ENCODE measurements around the gene PRDM5. TPM values are rescaled to one million over a fixed set of nuclear protein-coding genes. Genes with fewer than 3 reads are reported as not detected.
A peak's percentile ranks its signal among the peaks of the same experiment; 100 is the strongest.

Gene PRDM5
- total RNA-seq, 2 donors from 2014 or later, result 9.2 to 9.3 TPM

- intact Hi-C loops (cut with DNase I), result no loop called here
These were observed 202.1 kb downstream of the PRDM5 start for GRCh38 chr4:120720354-120720934.

GRCh38 chr4:120718979-120719566, 203.5 kb downstream of the PRDM5 start:
- Histone ChIP-seq H3K36me3 (no peaks in the 10 kb centered on the region), H3K9me3 (no peaks in the 10 kb centered on the region), H3K27ac (no peak overlapping the region), H3K27me3 (no peaks in the 10 kb centered on the region), H3K4me3 (no peak overlapping the region), H3K4me1 (no peaks in the 10 kb centered on the region), H3K9ac (ENCODE audit: low read depth in 2 of 2, low read length in 2 of 2) (no peak overlapping the region)
- intact Hi-C loops (cut with DNase I), result loop anchor here (5.0 kb wide), 2 partner anchors 258 to 378 kb away; no protein-coding TSS in a partner anchor
- TF ChIP-seq CTCF (IDR thresholded peaks at IDR 0.05), result peak; percentile 48
- peak; percentile 25 for DNase-seq

More at GRCh38 chr4:120720354-120720934, 202.1 kb downstream of the PRDM5 start:
- Histone ChIP-seq H3K27ac (no peak overlapping the region), H3K4me1 (no peaks in the 10 kb centered on the region), H3K27me3 (no peaks in the 10 kb centered on the region), H3K4me3 (no peak overlapping the region), H3K9me3 (no peaks in the 10 kb centered on the region), H3K36me3 (no peaks in the 10 kb centered on the region), H3K9ac (ENCODE audit: low read depth in 2 of 2, low read length in 2 of 2) (no peak overlapping the region)
- TF ChIP-seq CTCF (IDR thresholded peaks at IDR 0.05), result no peak
- no peak for DNase-seq

- Histone ChIP-seq H3K27me3 (no peaks in the 10 kb centered on the region), H3K27ac (no peak overlapping the region), H3K4me1 (no peaks in the 10 kb centered on the region), H3K9ac (ENCODE audit: low read depth in 2 of 2, low read length in 2 of 2) (no peak overlapping the region), H3K36me3 (no peaks in the 10 kb centered on the region), H3K4me3 (no peak overlapping the region), H3K9me3 (no peaks in the 10 kb centered on the region)
- no peak for DNase-seq
- intact Hi-C loops (cut with DNase I), result loop anchor here (5.0 kb wide), 2 partner anchors 261 to 381 kb away; no protein-coding TSS in a partner anchor
- TF ChIP-seq CTCF (IDR thresholded peaks at IDR 0.05), result no peak
These were observed 206.2 kb downstream of the PRDM5 start for GRCh38 chr4:120716346-120716745.

GRCh38 chr4:120714417-120715010, 208.0 kb downstream of the PRDM5 start:
- Histone ChIP-seq H3K27me3 (no peaks in the 10 kb centered on the region), H3K4me3 (no peak overlapping the region), H3K36me3 (no peaks in the 10 kb centered on the region), H3K27ac (no peak overlapping the region), H3K9me3 (no peaks in the 10 kb centered on the region), H3K4me1 (no peaks in the 10 kb centered on the region), H3K9ac (ENCODE audit: low read depth in 2 of 2, low read length in 2 of 2) (no peak overlapping the region)
- intact Hi-C loops (cut with DNase I), result loop anchor here (5.0 kb wide), 2 partner anchors 263 to 383 kb away; no protein-coding TSS in a partner anchor
- TF ChIP-seq CTCF (IDR thresholded peaks at IDR 0.05), result no peak
- no peak for DNase-seq

GRCh38 chr4:120709991-120710390, 212.5 kb downstream of the PRDM5 start:
- Histone ChIP-seq H3K9me3 (no peaks in the 10 kb centered on the region), H3K4me3 (no peak overlapping the region), H3K4me1 (no peaks in the 10 kb centered on the region), H3K36me3 (no peaks in the 10 kb centered on the region), H3K27me3 (no peaks in the 10 kb centered on the region), H3K9ac (ENCODE audit: low read depth in 2 of 2, low read length in 2 of 2) (no peak overlapping the region), H3K27ac (no peak overlapping the region)
- TF ChIP-seq CTCF (IDR thresholded peaks at IDR 0.05), result no peak
- intact Hi-C loops (cut with DNase I), result no loop called here
- DNase-seq, result no peak
